Parathyroid adenoma (tissue), 2 donors: ENCODE results near the gene AACS.

Source experiments
- H2AFZ ChIP-seq: fragments of 300-600 bp; sonication (generic); one replicate; pipeline ENCODE4 v1.7.0; 2017; ENCODE audit warnings: antibody characterized with exemption, mild to moderate bottlenecking
- H3K27ac ChIP-seq: fragments of 300-600 bp; sonication (generic); one replicate; pipeline ENCODE4 v1.7.0; 2017
- H3K27me3 ChIP-seq: fragments of 300-600 bp; sonication (generic); one replicate; pipeline ENCODE4 v1.7.0; 2017; ENCODE audit warnings: low read length; ENCODE audit not compliant: control insufficient read depth, insufficient read depth
- H3K36me3 ChIP-seq: fragments of 300-600 bp; sonication (generic); one replicate; pipeline ENCODE4 v1.7.0; 2017; ENCODE audit warnings: low read length; ENCODE audit not compliant: control insufficient read depth, insufficient read depth
- H3K4me1 ChIP-seq: fragments of 300-600 bp; sonication (generic); one replicate; pipeline ENCODE4 v1.7.0; 2017; ENCODE audit warnings: control low read depth
- H3K4me2 ChIP-seq: fragments of 300-600 bp; sonication (generic); one replicate; pipeline ENCODE4 v1.7.0; 2017; ENCODE audit warnings: low read length
- H3K4me3 ChIP-seq: fragments of 300-600 bp; sonication (generic); one replicate; pipeline ENCODE4 v1.7.0; 2017; ENCODE audit warnings: low read depth, low read length
- H3K79me2 ChIP-seq: fragments of 300-600 bp; sonication (generic); one replicate; pipeline ENCODE4 v1.7.0; 2017; ENCODE audit warnings: control low read depth
- H3K9ac ChIP-seq: fragments of 300-600 bp; sonication (generic); one replicate; pipeline ENCODE4 v1.7.0; 2017; ENCODE audit warnings: mild to moderate bottlenecking
- H3K9me3 ChIP-seq: fragments of 300-600 bp; sonication (generic); one replicate; pipeline ENCODE4 v1.7.0; 2017; ENCODE audit warnings: low read length; ENCODE audit not compliant: control insufficient read depth
- TF ChIP-seq, protein P1 (sequence below): fragments of 300-600 bp; sonication (generic); IDR thresholded peaks from one replicate; pipeline ENCODE4 v1.7.0; 2017; ENCODE audit warnings: antibody characterized with exemption, mild to moderate bottlenecking
- donor health status: primary hyperparathyroidism.

Gene AACS

DNA sequence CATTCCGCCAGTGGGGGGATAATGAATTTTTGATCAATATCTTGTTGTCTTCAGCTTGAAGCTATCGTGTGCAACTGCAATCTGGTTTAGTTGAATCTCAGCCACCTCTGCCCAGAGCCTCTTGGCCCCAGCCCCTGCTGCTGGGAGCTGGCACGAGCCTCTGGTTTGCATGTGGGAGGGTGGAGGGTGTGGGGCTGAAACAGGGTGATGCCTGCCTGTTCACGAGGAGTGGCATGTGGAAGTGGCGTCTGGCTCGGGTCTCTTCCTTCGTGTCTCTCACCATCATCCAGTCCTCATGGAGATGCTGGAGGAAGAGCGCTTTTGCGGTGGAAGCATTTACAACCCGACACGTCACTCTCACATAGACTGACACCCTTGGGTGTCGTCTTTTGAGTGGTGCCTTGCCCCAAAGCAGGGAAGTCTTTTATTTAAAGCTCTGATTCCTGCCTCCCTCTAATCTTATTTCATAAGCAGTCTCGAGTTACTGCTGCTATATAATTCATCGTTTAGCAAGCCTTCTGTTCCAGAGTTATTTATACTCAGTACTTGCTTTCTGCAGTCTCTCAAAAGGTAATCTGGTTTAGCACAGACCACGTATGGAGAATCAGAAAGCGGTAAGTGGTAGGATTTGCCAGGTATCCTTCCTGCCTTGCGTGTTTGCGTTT is 64.5 kb downstream of the AACS start:
- H3K4me3 ChIP-seq = no peak overlapping the region
- no peak overlapping the region for H2AFZ ChIP-seq
- H3K79me2 ChIP-seq = no peaks in the 10 kb centered on the region
- H3K9ac ChIP-seq = no peak overlapping the region
- H3K27ac ChIP-seq = no peak overlapping the region
- no peaks in the 10 kb centered on the region for H3K36me3 ChIP-seq
- no peak overlapping the region for H3K4me2 ChIP-seq
- H3K4me1 ChIP-seq = no peaks in the 10 kb centered on the region
- TF ChIP-seq, protein P1, sequence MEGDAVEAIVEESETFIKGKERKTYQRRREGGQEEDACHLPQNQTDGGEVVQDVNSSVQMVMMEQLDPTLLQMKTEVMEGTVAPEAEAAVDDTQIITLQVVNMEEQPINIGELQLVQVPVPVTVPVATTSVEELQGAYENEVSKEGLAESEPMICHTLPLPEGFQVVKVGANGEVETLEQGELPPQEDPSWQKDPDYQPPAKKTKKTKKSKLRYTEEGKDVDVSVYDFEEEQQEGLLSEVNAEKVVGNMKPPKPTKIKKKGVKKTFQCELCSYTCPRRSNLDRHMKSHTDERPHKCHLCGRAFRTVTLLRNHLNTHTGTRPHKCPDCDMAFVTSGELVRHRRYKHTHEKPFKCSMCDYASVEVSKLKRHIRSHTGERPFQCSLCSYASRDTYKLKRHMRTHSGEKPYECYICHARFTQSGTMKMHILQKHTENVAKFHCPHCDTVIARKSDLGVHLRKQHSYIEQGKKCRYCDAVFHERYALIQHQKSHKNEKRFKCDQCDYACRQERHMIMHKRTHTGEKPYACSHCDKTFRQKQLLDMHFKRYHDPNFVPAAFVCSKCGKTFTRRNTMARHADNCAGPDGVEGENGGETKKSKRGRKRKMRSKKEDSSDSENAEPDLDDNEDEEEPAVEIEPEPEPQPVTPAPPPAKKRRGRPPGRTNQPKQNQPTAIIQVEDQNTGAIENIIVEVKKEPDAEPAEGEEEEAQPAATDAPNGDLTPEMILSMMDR = no peak
- H3K9me3 ChIP-seq = no peaks in the 10 kb centered on the region
- H3K27me3 ChIP-seq = no peaks in the 10 kb centered on the region

DNA sequence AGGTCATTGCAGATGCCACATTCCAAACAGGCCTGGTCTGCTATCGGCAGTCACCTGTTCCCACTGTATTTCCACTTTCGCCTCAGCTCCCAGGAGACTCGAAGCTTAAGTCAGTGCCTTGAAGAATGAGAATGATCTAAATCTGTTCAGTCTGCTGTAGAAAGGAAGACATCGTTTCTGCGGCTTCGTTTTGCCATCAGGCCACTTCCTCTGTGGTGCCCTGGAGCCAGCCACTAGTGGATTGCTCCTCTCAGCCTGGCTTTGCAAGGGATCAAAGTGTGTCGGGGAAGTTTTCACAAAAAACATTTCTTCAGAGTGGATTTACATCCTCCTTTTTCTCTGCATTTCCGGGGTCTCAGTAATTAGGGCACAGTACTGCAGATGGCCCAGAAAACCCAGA is 66.7 kb downstream of the AACS start:
- H3K4me1 ChIP-seq = no peaks in the 10 kb centered on the region
- no peaks in the 10 kb centered on the region for H3K36me3 ChIP-seq
- no peaks in the 10 kb centered on the region for H3K79me2 ChIP-seq
- no peak overlapping the region for H3K4me3 ChIP-seq
- no peak overlapping the region for H2AFZ ChIP-seq
- H3K27me3 ChIP-seq = no peaks in the 10 kb centered on the region
- H3K27ac ChIP-seq = no peak overlapping the region
- H3K9ac ChIP-seq = no peak overlapping the region
- H3K9me3 ChIP-seq = no peaks in the 10 kb centered on the region
- H3K4me2 ChIP-seq = no peak overlapping the region
- TF ChIP-seq, protein P1 = no peak

DNA sequence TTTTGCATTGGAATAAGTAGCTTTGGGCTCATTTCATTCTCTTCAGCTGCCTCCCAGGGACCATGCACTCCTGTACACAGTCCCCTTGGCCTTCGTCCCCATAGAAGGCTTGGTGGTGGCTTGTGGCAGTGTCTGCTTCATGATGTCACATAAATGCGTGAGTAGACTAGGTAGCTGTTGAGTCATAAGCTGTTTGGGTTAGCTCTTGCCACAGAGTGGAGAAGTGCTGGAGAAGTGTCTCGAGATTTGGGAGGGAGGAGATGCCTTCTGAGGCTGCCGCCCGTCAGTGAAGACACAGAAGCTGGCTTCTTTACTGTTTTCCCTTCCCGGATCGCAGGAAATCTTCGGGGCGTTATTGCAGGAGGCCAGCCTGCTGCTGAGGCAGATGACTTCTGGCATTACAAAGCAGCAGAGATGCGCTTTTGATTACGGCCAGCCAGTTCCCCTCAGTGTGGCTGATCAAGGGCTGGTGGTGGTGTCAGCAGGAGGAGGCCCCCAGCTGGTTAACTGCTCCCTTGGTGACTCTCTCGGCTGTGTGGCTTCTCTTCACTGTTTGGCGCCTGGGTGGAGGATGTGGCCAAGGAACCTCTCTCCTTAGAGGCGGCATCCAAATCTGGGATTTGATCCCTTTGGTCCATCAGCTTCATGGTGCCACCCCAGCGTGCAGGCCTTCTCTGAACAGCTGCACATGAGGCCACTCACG is 67.6 kb downstream of the AACS start:
- Histone ChIP-seq H3K4me2 (no peak overlapping the region), H3K27ac (no peak overlapping the region), H3K27me3 (no peaks in the 10 kb centered on the region), H3K4me3 (no peak overlapping the region), H3K9me3 (no peaks in the 10 kb centered on the region), H3K4me1 (no peaks in the 10 kb centered on the region), H3K79me2 (no peaks in the 10 kb centered on the region), H3K9ac (no peak overlapping the region), H3K36me3 (no peaks in the 10 kb centered on the region), H2AFZ (no peak overlapping the region)
- TF ChIP-seq, protein P1 = no peak

DNA sequence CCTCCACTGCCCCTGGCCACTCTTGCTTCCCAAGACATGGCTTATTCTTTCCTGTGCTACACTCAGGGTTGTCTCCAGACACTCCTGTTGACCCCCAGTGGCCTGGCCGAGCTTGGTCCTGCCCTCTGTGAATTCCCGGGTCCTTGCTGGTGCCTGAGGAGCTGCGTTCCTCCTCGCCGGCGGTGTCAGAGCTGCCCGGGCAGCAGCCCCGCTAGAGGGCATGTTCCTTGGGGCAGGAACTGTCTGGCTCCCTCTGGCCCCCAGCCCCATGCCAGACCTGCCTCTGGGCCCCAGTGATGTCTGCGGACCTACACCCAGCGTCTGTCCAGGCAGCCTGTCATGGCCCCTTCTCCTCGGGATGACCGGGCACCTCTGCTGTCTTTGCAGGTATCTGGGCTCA is 68.4 kb downstream of the AACS start:
- H3K79me2 ChIP-seq = no peaks in the 10 kb centered on the region
- H3K9me3 ChIP-seq = no peaks in the 10 kb centered on the region
- H2AFZ ChIP-seq = no peak overlapping the region
- H3K36me3 ChIP-seq = no peaks in the 10 kb centered on the region
- no peaks in the 10 kb centered on the region for H3K27me3 ChIP-seq
- no peak overlapping the region for H3K9ac ChIP-seq
- H3K4me3 ChIP-seq = no peak overlapping the region
- no peaks in the 10 kb centered on the region for H3K4me1 ChIP-seq
- H3K27ac ChIP-seq = no peak overlapping the region
- TF ChIP-seq, protein P1 = no peak
- no peak overlapping the region for H3K4me2 ChIP-seq

DNA sequence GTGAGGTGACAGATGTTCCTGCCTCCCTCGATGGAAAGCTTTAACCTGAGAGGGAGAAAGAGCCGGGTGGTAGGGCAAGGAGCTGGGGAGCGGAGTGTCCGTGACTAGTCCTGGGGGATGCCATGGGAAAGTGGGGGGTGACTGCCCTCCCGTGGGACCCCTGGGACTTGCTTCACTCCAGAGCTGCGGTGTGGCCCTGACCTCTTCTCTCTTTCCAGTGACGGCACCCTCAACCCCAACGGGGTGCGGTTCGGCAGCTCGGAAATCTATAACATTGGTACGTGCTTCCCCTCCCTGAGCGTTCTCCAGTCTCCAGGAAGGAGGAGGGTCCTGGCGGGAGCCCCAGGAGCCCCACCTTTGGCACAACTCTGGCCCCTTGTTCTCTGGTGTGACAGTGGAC is 69.3 kb downstream of the AACS start:
- H3K4me1 ChIP-seq = no peaks in the 10 kb centered on the region
- no peak overlapping the region for H3K4me3 ChIP-seq
- H3K27ac ChIP-seq = no peak overlapping the region
- no peaks in the 10 kb centered on the region for H3K9me3 ChIP-seq
- H3K79me2 ChIP-seq = no peaks in the 10 kb centered on the region
- H2AFZ ChIP-seq = no peak overlapping the region
- no peaks in the 10 kb centered on the region for H3K27me3 ChIP-seq
- TF ChIP-seq, protein P1 = no peak
- no peak overlapping the region for H3K4me2 ChIP-seq
- H3K9ac ChIP-seq = no peak overlapping the region
- no peaks in the 10 kb centered on the region for H3K36me3 ChIP-seq
